HL-60 (cell line): ENCODE measurements around the gene ATXN7L1.

ENCODE experiments used
- POLR2AphosphoS5 ChIP-seq: IDR thresholded peaks from 2 replicates; pipeline ENCODE4 v1.6.1; 2012; ENCODE audit warnings: low read depth
- TF ChIP-seq, protein P1 (sequence below): IDR thresholded peaks from one replicate; pipeline ENCODE4 v1.5.1; 2011; ENCODE audit warnings: low read length, control low read depth, inconsistent platforms; ENCODE audit not compliant: insufficient read depth

DNA sequence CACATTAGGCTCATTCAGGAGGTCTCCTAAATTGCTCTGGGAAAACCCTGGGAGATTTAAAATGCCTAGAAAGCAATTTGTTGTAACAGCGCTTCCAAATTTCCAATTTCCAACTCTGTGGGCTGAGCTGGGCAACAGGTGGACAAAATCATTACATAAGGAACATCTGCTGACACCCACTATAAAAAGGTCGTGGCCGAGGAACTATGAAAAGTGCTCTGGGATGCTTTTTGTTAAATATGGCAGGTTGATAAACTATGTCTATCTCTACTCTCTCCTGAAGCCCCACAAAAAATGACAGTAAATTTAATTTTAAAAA lies 45.1 kb downstream of the ATXN7L1 start:
- TF ChIP-seq, protein P1, sequence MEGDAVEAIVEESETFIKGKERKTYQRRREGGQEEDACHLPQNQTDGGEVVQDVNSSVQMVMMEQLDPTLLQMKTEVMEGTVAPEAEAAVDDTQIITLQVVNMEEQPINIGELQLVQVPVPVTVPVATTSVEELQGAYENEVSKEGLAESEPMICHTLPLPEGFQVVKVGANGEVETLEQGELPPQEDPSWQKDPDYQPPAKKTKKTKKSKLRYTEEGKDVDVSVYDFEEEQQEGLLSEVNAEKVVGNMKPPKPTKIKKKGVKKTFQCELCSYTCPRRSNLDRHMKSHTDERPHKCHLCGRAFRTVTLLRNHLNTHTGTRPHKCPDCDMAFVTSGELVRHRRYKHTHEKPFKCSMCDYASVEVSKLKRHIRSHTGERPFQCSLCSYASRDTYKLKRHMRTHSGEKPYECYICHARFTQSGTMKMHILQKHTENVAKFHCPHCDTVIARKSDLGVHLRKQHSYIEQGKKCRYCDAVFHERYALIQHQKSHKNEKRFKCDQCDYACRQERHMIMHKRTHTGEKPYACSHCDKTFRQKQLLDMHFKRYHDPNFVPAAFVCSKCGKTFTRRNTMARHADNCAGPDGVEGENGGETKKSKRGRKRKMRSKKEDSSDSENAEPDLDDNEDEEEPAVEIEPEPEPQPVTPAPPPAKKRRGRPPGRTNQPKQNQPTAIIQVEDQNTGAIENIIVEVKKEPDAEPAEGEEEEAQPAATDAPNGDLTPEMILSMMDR = no peak
- TF ChIP-seq POLR2AphosphoS5 = no peak
